HG03060 (cell line): ENCODE results near the gene CKS1B.
"Not testable (repeated sequence)": the region's sequence is repeated elsewhere in the genome, so short reads cannot be mapped to it uniquely, and the experiment has no call there.

Source experiments
- ATAC-seq: cut with Tn5 transposase; IDR thresholded peaks from one replicate; pipeline ENCODE4 v1.9.1; 2021; ENCODE audit warnings: low read depth, moderate number of reproducible peaks; ENCODE audit not compliant: unreplicated experiment

The CKS1B gene

DNA sequence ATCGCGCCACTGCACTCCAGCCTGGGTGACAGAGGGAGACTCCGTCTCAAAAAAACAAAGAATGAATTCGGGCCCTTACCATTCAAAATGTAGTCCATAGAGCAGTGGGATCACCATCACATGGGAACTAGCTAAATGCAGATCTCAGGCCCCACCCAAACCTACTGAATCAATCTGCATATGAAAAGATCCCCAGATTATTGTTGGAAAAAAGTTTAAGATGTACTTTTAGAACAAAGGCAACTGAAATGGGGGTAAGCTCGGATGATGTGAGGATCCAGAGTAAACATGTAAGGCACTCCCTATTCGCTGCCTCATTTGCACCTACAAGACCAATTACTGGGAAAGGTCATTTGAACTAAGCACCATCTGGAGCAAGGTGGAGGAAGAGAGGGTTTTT lies 7.9 kb downstream of the CKS1B start:
- ATAC-seq = no peak

GRCh38 chr1:154982897-154983648 lies 8.6 kb downstream of the CKS1B start, which contains the start of gene FLAD1:
Gene FLAD1 (plus strand): TSS chr1:154983344. CDS start chr1:154983695, 351 bp downstream.
- ATAC-seq = peak; percentile 85

DNA sequence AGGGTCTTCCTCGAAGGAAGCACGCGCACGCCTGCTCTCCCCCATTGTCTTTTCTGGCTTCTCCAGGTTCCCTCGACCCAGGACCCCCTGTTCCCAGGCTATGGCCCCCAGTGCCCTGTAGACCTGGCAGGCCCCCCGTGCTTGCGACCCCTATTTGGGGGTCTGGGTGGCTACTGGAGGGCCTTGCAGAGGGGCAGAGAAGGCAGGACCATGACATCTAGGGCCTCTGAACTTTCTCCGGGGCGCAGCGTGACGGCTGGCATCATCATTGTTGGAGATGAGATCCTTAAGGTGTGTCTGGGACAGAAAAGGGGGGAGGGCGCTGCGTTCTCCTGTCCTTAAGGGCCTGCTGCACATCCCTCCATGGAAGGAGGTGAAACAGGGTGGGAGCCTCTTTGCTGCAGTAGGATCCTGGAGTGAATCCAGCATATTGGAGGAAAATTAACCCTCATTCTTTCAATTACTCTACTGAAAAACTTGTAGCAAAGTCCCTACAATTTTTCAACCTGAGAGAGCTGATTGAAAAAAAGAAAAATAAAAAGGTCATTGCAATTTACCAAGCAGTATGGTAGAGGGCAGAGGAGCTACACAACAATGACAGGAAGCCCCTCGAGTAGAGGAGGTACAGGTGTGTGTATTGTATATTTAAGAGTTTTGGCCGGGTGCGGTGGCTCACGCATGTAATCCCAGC lies 9.4 kb downstream of the CKS1B start:
- no peak for ATAC-seq

GRCh38 chr1:154986736-154987135 lies 12.3 kb downstream of the CKS1B start:
- not testable (repeated sequence) for ATAC-seq

DNA sequence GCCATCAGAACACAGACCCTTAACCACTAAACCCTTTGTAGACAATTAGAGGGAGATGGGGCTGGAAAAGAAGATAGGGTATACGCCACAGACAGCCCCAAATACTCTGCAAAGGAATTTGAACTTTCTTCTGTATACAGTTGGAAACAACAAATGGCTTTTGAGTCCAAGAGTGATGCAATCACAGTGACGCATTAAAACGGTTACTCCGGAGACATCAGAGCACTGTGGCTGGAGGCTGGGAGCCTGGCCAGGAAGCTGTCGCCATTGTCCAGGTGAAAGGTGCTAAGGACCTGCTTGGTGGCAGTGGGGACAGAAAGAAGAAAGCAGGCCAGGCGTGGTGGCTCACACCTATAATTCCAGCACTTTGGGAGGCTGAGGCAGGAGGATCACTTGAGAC lies 12.8 kb downstream of the CKS1B start:
- ATAC-seq = no peak

GRCh38 chr1:154988058-154988954 lies 13.8 kb downstream of the CKS1B start:
- ATAC-seq = no peak

GRCh38 chr1:154989195-154989860 lies 14.8 kb downstream of the CKS1B start:
- no peak for ATAC-seq

GRCh38 chr1:154990276-154990675 lies 15.8 kb downstream of the CKS1B start:
- ATAC-seq = no peak

- no peak for ATAC-seq
These were observed 18.5 kb downstream of the CKS1B start for GRCh38 chr1:154992721-154993571.

DNA sequence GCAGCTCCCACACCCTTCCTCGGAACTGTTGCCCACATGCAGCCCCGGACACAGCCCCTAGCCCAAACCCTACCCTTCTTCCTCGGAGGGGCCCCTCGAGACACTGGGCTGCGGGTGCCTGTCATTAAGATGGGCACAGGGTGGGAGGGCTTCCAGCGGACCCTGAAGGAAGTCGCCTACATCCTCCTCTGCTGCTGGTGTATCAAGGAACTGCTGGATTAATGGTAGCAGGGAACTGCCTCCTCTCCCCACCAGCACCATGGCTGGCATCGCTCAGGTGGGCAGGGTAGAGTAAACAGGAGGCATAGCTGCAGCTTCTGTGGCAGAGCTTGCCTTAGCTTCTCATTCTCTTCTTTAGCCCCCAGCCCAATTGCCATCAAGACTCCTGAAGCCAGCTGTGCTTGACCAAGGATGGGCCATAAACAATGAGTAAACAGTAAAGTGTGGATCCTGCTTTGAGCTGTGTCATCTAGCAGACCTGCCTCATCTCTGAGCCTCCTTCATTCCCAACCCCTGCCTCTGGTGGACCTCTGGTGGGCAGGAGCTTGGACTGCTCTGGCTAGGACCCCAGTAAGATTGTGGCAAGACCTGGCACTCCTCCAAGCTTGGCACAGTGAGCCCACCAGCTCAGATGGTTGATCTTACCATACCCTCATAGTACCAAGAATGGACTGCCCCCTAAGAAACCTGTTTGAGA lies 19.2 kb downstream of the CKS1B start, which contains the start of gene LENEP:
LENEP (plus strand) TSS at position 15 of the 697 bp plus-strand sequence; CDS start at position 37, 22 bp downstream.
- no peak for ATAC-seq

GRCh38 chr1:154994269-154994587 lies 19.7 kb downstream of the CKS1B start:
- no peak for ATAC-seq

DNA sequence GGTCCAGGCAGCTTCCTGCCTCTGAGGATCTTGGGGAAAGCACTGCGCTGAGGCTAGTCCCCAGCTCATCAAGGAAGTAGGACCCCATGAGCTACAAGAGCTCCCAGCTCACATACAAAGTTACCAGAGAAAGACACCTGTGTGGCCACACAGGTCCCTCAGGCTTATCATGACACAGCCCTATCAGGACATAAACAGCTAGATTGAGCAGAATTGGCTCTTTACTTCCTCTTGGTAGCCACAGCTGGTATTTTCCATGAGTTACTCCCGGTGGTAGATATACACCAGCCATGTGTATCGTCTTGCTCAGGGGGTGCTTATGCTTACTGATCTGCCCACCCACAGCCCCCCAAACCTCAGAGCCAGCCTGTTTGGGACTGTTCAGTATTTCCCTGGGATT lies 20.1 kb downstream of the CKS1B start:
- ATAC-seq = no peak

DNA sequence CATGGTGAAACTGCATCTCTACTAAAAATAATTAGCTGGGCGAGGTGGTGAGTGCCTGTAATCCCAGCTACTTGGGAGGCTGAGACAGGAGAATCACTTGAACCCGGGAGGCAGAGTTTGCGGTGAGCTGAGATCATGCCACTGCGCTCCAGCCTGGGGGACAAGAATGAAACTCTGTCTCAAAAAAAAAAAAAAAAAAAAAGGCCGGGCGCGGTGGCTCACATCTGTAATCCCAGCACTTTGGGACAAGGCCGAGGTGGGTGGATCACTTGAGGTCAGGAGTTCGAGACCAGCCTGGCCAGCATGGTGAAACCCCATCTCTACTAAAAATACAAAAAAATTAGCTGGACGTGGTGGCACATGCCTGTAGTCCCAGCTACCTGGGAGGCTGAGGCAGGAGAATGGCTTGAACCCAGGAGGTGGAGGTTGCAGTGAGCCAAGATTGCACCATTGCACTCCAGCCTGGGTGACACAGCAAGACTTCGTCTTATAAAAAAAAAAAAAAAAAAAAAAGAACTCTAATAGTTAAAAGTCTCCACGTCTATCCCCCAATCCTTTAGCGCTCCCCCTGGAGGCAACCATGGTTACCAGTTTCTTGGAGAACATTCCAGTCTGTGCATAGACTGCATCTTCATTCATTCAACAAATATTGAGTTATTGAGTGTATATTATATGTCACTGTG lies 21.0 kb downstream of the CKS1B start:
- not testable (repeated sequence) for ATAC-seq

DNA sequence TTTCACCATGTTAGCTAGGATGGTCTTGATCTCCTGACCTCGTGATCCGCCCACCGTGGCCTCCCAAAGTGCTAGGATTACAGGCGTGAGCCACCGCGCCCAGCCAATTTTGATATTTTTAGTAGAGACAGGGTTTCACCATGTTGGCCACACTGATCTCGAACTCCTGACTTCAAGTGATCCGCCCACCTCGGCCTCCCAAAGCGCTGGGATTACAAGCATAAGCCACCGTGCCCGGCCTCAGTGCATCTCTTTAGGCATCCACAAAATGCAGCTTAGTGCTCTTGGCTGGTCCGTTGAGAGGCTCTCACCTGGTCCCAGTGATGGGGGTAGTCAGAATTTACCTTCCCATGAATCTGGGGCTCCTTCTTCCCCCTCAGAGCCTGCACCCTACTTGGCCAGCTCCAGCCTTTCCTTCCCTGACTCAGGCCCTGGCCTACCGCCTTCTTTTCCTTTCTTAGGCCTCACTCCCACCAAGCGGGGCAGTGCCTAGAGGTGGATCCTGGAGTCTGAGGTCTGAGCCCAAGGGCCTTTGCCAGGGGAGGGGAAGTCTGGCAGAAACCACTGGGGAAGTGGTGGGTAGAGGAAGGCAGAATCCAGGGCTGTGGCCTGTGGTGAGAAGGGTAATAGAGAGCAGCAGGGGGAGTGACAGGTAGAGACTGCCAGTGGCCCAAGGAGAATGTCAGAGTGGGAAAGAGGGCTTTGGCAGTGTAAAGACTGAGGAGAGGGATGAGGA lies 22.7 kb downstream of the CKS1B start:
- ATAC-seq = no peak

- no peak for ATAC-seq
These were observed 23.8 kb downstream of the CKS1B start for GRCh38 chr1:154998201-154998780.

DNA sequence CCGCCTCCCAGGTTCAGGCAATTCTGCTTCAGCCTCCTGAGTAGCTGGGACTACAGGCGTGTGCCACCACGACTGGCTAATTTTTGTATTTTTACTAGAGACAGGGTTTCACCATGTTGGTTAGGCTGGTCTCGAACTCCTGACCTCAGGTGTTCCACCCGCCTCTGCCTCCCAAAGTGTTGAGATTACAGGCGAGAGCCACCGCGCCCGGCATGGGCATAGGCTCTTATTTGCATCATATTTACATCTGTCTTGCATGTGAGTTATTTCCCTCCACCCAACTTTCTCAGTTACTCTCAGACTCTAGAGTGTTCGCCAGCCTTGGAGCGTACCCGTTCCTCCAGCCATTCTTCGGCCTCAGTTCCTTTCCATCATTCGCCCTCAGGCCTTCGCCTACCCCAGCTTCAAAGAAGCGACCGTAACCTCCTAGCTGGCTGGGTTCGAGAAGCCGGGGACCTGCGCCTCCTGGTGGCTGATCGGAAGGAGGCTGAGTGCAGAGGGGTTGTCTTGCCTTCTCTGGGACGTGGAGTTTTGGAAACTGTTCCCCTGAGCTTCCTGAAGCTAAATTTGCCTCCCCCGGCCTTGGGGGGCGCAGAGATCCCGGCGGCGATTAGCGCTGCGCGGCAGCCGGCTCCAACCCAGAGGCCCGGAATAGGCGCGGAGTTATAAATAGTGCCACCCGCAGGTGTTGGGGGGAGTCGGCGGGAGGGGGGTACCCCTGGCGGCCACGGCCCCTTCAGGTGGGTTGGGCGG lies 24.5 kb downstream of the CKS1B start:
- ATAC-seq = no peak
